Esophagus squamous epithelium (tissue), 5 donors: Measurements from ENCODE around the gene PTPN14. TPM values are rescaled to one million over a fixed set of nuclear protein-coding genes. Genes with fewer than 3 reads are reported as not detected.

ENCODE experiments used
- DNase-seq: peaks from one replicate; lab custom pipeline; 2025; lab: John Stamatoyannopoulos, UW
- H3K27ac ChIP-seq, 4 donors: fragments of 200-600 bp; sonication (generic); one replicate each; pipeline ENCODE4 v1.5.1; 2016 to 2019; ENCODE audit warnings: mild to moderate bottlenecking in 1 of 4
- H3K27me3 ChIP-seq, 4 donors: fragments of 200-600 bp; sonication (generic); 1 replicate in 3 of 4; 2 replicates in 1 of 4; pipeline versions ENCODE4 v1.5.1 to v1.6.0; 2017 to 2021; ENCODE audit warnings: antibody characterized with exemption in 1 of 4
- H3K36me3 ChIP-seq, 3 donors: fragments of 200-600 bp; sonication (generic); one replicate each; pipeline ENCODE4 v1.5.1; 2016 to 2019
- H3K4me1 ChIP-seq, 3 donors: fragments of 200-600 bp; sonication (generic); one replicate each; pipeline ENCODE4 v1.5.1; 2017 to 2019
- H3K4me3 ChIP-seq, 4 donors: fragments of 200-600 bp; sonication (generic); 1 replicate in 3 of 4; 2 replicates in 1 of 4; pipeline ENCODE4 v1.5.1; 2016 to 2019; ENCODE audit warnings: mild to moderate bottlenecking in 2 of 4, moderate library complexity in 1 of 4
- H3K9me3 ChIP-seq, 3 donors: fragments of 200-600 bp; sonication (generic); one replicate each; pipeline ENCODE4 v1.5.1; 2016 to 2019
- POLR2A ChIP-seq, 4 donors: fragments of 450-650 bp; IDR thresholded peaks; one replicate each; pipeline ENCODE4 v1.6.1; 2017; ENCODE audit warnings: antibody characterized with exemption in 4 of 4, mild to moderate bottlenecking in 4 of 4, moderate library complexity in 3 of 4
- WGBS, 2 donors: methylation state at CpG; one replicate each; pipeline ENCODE4 v1.1.5; 2018; 5-methylcytosine and 5-hydroxymethylcytosine counted together
- intact Hi-C: fragments of 100-400 bp; cut with DNase I; formaldehyde crosslinking; loops from one replicate; pipeline ENCODE4 v1.15.0; 2022
- total RNA-seq, 4 donors: library from RNA; depleted of rRNA; stranded (reverse); fragments of >200 nt; gene quantifications; one replicate each; pipeline ENCODE4 v1.1.0, GENCODE V29; 2016
- TF ChIP-seq, protein P1 (sequence below), 6 experiments: fragments of 450-650 bp in 4 of 6; fragments of 200-600 bp in 2 of 6; sonication (generic) in 2 of 6; IDR thresholded peaks; one replicate each; pipeline ENCODE4 v1.5.1; 2016 to 2019; ENCODE audit warnings: antibody characterized with exemption in 6 of 6, mild to moderate bottlenecking in 4 of 6, moderate library complexity in 4 of 6
- donor health status: DM: yes; HTN: yes; CAD: no.

The PTPN14 gene
- total RNA-seq, 4 donors from 2014 or later: 14.4 to 28.8 (median 15.7) TPM

DNA sequence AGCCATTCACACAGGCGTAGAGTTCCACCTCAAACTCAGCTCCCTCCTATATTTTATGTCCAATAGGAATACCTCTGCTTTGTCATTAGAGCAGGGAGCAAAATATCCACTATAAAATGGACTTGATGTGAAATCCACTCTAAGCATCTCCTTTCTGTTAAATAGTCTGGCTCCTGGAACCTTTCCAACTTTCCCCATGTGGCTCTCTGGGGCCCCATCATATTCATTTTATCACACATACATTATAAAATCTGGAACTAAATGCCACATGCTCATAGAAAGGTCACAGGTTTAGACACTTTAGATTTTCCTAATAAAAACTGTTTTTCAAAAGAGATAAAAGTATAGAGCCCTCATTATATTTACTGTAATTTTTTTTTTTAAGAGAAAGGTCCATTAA lies 82.1 kb downstream of the PTPN14 start:
- Histone ChIP-seq H3K27me3 (no peaks in the 10 kb centered on the region), H3K36me3 (peaks cover 0 to 6% (median 0%) of the 10 kb centered on the region in 3 donors), H3K27ac (no peak overlapping the region), H3K9me3 (no peaks in the 10 kb centered on the region), H3K4me1 (peaks cover 0 to 55% (median 11%) of the 10 kb centered on the region in 3 donors), H3K4me3 (no peak overlapping the region)
- WGBS, 2 donors: 86 to 88% methylated on average over 1 of the region's 1 CpG
- intact Hi-C loops: no loop called here
- TF ChIP-seq, protein P1, sequence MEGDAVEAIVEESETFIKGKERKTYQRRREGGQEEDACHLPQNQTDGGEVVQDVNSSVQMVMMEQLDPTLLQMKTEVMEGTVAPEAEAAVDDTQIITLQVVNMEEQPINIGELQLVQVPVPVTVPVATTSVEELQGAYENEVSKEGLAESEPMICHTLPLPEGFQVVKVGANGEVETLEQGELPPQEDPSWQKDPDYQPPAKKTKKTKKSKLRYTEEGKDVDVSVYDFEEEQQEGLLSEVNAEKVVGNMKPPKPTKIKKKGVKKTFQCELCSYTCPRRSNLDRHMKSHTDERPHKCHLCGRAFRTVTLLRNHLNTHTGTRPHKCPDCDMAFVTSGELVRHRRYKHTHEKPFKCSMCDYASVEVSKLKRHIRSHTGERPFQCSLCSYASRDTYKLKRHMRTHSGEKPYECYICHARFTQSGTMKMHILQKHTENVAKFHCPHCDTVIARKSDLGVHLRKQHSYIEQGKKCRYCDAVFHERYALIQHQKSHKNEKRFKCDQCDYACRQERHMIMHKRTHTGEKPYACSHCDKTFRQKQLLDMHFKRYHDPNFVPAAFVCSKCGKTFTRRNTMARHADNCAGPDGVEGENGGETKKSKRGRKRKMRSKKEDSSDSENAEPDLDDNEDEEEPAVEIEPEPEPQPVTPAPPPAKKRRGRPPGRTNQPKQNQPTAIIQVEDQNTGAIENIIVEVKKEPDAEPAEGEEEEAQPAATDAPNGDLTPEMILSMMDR (IDR thresholded peaks at IDR 0.05): no peak
- no peak for TF ChIP-seq POLR2A (IDR thresholded peaks at IDR 0.05)
- DNase-seq: no peak

DNA sequence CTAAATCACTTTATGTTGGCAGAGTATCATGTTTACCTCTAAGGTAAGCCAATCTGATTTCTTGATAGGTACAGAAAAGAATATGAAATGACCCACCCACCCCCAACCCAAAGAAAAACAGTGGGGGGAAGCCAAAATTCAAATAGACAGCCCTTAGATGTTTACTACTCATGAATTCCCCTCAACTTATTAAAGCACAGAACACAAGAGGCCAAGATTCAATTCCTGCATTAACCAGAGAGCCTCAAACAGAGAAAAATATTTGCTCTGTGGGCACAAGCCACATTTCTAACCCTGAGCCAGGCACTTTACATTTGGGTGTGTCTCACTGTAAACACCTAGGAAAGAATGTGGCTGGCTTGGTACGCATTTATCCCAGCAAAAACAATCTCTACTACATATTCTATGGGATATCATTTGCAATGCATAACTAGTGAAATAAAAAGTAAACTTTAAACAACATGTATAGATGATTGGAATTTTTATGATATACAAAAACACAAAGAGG lies 84.3 kb downstream of the PTPN14 start:
- Histone ChIP-seq H3K27ac (peak overlapping the region; percentile 63 to 75 (median 67)), H3K36me3 (peaks cover 0 to 15% (median 0%) of the 10 kb centered on the region in 3 donors), H3K4me3 (no peak overlapping the region), H3K9me3 (no peaks in the 10 kb centered on the region), H3K4me1 (peaks cover 0 to 34% (median 11%) of the 10 kb centered on the region in 3 donors), H3K27me3 (no peaks in the 10 kb centered on the region)
- WGBS, 2 donors: 46 to 54% methylated on average over 1 of the region's 1 CpG
- TF ChIP-seq POLR2A (IDR thresholded peaks at IDR 0.05): no peak
- DNase-seq: no peak
- intact Hi-C loops: no loop called here

DNA sequence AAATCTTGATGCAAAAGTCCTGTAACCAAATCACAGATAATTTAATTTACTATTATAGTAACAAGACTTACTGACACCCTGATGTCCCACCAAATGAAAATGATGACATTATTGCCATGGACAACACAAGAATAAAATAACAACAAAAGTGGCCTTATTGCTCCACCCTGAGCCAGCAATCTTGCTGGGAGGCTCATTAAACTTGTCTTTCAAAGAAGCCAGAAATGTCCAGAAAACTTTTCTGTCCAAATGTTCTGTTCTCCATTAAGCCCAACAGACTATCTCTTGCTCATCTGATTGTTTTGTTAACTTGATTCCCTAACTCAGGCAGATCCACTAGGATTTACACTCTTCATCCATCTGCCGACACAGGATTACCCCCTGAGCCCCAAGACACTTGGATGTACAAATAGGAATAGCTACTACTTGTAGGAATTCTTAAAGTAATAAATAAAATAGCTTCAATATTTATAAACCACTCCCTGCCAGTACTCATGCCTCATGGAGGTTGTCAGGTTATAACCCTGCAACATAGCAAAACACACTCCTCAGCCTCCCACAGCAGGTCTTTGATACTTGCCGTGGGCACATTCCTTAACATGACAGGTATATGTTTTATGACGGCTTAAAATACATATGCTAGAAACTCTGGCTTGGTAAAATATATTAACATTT lies 84.9 kb downstream of the PTPN14 start:
- H3K4me3 ChIP-seq: no peak overlapping the region
- intact Hi-C loops: no loop called here
- no peaks in the 10 kb centered on the region for H3K9me3 ChIP-seq
- H3K27me3 ChIP-seq: no peaks in the 10 kb centered on the region
- peaks cover 0 to 30% (median 11%) of the 10 kb centered on the region in 3 donors for H3K4me1 ChIP-seq
- H3K27ac ChIP-seq: peak overlapping the region; percentile 63 to 75 (median 67)
- H3K36me3 ChIP-seq: peaks cover 0 to 15% (median 0%) of the 10 kb centered on the region in 3 donors
- TF ChIP-seq, protein P1 (IDR thresholded peaks at IDR 0.05): no peak
- no peak for TF ChIP-seq POLR2A (IDR thresholded peaks at IDR 0.05)
- DNase-seq: no peak
- 13 to 22% methylated on average over 3 of the region's 3 CpGs for WGBS, 2 donors

DNA sequence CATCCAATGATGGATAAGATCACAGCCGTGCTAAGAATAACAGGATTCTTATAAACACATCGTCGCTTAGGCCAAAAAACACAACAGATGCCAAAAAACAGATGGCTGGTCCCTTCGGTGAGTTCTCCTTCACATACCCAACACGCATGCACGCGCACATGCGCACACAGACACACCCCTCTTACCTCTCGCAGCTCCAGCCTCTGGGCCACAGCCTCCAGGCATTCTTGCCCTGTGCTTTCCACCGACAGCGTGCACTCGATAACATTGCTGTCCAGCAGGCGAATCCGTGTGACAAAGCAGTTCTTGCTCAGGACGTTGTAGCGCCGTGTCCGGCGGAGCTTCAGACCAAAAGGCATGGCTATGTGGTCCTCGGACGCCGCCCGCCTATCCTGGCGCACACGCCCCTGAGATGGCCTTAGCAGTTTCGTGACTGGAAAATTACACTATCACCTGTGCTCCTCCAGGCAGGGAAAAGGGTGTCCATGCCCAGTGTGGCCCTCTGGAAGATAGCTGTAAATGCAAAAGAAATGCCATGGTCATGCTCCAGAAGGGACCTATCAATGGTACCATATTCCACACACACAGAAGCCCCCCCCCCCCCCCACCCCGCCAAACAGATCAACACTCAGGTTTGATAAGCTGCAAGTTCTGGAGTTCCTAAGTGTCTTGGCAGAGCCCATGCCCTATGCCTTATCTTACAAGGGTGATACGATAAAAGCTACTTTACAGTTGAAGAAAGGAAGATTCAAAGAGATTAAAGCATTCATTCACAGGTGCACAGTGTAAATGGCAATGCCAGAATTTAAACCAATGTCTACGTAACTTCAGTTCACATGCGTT lies 86.7 kb downstream of the PTPN14 start:
- no peak for DNase-seq
- 91 to 92% methylated on average over 17 to 20 of the region's 30 CpGs for WGBS, 2 donors
- H3K9me3 ChIP-seq: no peaks in the 10 kb centered on the region
- no peak for TF ChIP-seq POLR2A (IDR thresholded peaks at IDR 0.05)
- TF ChIP-seq, protein P1 (IDR thresholded peaks at IDR 0.05): no peak
- no peaks in the 10 kb centered on the region for H3K27me3 ChIP-seq
- H3K4me1 ChIP-seq: peaks cover 0 to 25% (median 11%) of the 10 kb centered on the region in 3 donors
- H3K4me3 ChIP-seq: no peak overlapping the region
- no peak overlapping the region for H3K27ac ChIP-seq
- H3K36me3 ChIP-seq: peaks cover 0 to 15% (median 0%) of the 10 kb centered on the region in 3 donors
- intact Hi-C loops: no loop called here

DNA sequence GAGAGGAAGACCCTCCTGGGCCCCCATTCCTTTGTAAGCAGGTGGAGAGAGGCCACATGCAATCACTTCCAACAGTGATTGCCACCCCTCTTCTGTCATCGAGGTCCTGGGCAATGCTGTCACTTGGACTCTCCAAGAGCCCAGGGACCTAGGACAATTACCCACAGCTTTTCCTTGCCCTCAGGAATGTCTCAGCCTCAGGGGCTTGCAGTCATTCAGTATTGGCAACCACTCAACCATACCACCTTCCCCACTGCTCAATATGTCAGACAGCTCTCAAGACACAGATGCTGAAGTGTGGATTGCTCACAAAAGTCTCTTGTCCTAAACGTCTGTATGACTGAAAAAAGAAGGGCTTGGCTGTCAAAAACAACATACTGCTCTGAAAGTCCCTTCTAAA lies 87.8 kb downstream of the PTPN14 start:
- intact Hi-C loops: no loop called here
- DNase-seq: no peak
- TF ChIP-seq POLR2A (IDR thresholded peaks at IDR 0.05): no peak
- TF ChIP-seq, protein P1 (IDR thresholded peaks at IDR 0.05): no peak
- Histone ChIP-seq H3K4me3 (no peak overlapping the region), H3K36me3 (peaks cover 0 to 15% (median 0%) of the 10 kb centered on the region in 3 donors), H3K27me3 (no peaks in the 10 kb centered on the region), H3K4me1 (peaks cover 0 to 25% (median 11%) of the 10 kb centered on the region in 3 donors), H3K9me3 (no peaks in the 10 kb centered on the region), H3K27ac (no peak overlapping the region)
- WGBS, 2 donors: 53 to 72% methylated on average over 2 of the region's 2 CpGs
